ENCODE measurements around the gene EVI5L. TPM values are rescaled to one million over a fixed set of nuclear protein-coding genes. Genes with fewer than 3 reads are reported as not detected.
A peak's percentile ranks its signal among the peaks of the same experiment; 100 is the strongest.

The EVI5L gene
- polyA plus RNA-seq, 1 donor, result 16.5 TPM

GRCh38 chr19:7860714-7861618, 30.9 kb downstream of the EVI5L start:
- no peak for DNase-seq

- DNase-seq, result no peak
Measured at GRCh38 chr19:7861619-7862412, 31.8 kb downstream of the EVI5L start.

DNA sequence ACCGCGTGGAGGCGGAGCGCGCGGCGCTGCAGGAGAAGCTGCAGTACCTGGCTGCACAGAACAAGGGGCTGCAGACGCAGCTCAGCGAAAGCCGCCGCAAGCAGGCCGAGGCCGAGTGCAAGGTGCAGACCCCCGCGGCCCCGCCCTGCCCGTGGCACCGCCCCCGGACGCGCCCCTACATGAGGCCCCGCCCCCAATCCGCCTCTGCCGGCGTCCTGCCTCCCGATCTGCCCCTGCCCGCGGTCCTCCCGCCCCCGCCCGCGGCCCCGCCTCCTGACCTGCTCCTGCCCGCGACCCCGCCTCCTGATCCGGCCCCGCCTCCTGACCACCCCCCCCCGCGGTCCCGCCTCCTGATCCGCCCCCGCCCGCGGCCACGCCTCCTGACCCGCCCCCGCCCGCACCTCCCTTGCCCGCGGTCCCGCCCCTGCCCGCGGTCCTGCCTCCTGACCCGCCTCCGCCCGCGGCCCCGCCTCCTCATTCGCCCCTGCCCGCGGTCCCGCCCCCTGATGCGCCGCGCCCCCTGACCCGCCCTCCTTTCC, 32.5 kb downstream of the EVI5L start:
- DNase-seq, result no peak

GRCh38 chr19:7863157-7863970, 33.3 kb downstream of the EVI5L start:
- DNase-seq, result no peak

DNA sequence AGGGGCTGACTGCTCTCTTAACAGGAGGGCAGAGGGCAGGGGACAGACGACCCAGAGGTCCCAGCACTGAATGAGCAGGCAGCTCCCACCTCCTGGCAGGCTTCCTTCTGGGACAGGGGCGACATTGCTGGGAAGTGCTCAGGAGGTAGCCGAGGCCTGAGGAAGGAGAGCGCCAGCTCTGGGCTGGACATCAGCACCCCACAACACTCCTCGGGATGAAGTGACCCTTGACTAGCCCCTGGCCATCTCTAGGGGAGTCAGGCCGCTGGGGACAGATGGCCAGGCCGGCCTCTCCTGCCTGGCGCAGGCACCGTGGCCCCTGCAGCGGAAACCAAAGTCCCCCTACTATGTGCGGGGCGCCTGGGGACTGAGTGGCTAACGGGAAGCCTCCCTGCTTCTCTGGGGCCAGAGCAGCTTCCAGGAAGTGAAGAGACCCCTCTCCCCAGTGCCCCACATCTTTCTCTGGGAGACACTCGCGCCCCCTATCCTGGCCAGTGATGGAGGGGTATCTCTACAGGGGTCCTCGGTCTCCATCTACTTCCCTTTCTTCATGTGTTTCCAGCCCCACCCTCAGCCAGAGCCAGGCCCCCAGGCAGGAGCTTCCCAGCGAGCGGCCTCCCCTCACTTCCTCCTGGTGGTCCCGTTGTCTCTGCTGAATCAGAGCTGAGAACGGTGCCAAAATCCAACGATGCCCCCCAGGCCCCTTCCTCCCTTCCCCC, 34.1 kb downstream of the EVI5L start:
- DNase-seq, result no peak

- DNase-seq, result no peak
Measured at GRCh38 chr19:7864690-7865074, 34.7 kb downstream of the EVI5L start.

- no peak for DNase-seq
Measured at GRCh38 chr19:7865262-7865911, 35.4 kb downstream of the EVI5L start.

GRCh38 chr19:7866399-7867091, 36.5 kb downstream of the EVI5L start:
- DNase-seq, result no peak

DNA sequence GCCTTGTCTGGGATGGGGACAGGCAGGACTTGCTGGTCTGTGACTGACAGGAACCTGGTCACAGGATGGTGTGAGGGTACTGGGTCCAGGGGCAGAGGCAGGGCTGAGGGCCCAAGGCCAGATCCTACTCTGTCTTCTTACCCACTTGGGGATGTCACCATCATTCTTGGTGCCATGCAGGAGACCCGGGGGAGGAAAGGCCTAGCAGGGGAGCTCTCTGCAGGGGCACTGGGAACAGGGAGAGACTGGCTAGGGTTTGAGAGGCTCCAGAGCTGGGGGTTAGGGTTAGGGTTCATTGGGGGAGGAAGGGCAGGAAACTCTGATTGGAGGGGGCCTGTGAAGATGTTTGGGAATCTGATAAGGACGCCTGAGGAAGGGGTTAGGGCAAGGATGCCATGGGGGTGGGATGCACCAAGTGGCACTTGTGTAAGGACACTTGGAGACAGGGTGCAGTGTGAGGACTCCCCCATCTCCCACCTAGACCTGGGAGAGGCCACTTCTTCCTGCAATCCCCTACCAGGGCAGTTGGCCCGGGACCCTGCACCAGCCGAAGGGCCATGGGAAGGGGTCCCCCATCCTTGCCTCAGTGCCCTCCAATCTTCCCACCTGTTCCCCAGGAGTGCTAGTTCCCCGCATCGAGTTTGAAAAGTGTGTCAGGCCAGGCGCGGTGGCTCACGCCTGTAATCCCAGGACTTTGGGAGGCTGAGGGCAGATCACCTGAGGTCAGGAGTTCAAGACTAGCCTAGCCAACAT, 37.2 kb downstream of the EVI5L start:
- DNase-seq, result no peak

DNA sequence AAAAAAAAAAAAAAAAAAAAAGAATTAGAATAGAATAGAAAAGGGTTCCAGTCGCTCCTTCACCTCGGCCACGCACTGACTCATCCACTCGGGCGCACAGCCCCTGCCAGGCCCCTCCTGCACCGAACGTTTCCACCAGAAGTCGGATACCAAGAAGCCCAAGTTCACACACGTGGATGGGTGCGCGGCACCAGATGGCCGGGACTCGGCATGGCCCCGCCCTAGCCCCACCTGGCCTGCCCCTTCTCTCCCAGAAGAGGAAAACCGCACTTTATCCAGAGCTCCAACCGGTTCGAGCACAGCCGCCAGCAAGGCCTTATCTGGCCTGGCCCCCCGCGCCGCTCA, 38.3 kb downstream of the EVI5L start:
- DNase-seq, result no peak

GRCh38 chr19:7868671-7869452, 38.8 kb downstream of the EVI5L start:
- DNase-seq, result peak; percentile 82

DNA sequence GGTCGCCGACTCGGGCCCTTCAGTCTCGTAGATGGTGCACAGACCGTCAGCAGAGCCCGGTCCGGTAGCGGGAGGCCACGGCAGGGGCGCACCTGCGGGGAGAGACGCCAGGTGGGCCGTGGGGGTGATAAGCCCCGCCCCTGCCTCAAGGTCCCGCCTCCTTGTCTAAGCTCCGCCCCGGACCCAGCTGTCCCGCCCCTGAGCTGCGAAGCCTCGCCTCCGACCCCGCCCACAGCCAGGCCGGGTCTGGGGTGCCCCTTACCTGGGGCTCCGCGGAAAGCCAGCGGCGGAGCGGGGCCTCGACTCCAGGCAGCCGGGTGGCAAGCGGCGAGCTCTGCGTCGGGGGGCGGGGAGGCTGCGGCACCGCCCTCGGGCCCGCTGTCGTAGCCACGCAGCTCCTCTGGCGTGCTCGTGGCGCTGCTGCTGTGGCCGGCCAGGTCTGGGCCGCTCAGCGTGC, 39.5 kb downstream of the EVI5L start:
- no peak for DNase-seq

- DNase-seq, result no peak
Measured at GRCh38 chr19:7869910-7870511, 40.0 kb downstream of the EVI5L start.

GRCh38 chr19:7870571-7871436, 40.8 kb downstream of the EVI5L start:
- DNase-seq, result no peak

DNA sequence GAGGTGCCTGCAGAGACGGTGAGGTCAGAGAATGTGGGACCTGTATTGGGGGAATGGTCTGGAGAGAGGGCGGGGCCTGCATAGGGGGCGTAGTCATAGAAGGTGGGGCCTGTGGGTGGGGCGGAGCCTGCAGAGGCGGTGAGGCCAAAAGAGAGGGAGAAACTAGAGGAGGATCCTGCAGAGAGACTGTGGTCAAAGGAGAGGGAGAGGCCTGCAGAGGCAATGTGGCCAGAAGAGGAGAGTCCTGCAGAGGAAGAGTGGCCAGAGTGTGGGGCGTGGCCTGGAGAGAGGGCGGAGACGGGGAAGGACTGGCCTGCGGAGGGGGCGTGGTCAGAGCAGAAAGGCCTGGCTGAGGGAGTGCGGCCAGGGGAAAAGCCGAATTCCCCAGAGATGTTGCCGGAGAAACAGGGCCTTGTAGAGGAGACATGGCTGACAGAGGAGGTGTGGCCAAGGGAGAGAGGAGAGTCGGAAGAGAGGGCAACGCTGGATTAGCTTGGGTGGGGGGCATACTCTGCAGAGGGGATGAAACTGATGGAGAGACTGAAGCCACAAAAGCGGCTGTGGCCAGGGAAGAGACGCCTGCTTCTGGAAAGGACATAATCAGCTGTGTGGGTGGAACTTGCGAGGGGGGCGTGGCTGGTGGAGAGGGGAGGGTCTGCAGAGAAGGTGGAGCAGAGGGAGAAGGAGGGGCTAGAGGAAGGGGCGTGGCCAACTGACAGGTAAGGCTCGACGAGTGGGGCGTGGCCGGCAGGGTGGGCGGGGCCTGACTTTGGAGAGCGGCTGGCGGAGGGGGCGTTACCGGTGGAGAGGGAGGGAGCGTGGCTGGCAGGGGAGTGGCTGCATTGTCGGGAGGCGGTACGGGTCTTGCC, 41.7 kb downstream of the EVI5L start:
- DNase-seq, result peak; percentile 72
